SK-N-SH (cell line): ENCODE results near the gene TGFBR3. TPM values are rescaled to one million over a fixed set of nuclear protein-coding genes. Genes with fewer than 3 reads are reported as not detected.

ENCODE experiments used
- CTCF ChIA-PET: fragments of 300-600, 350-600 bp; formaldehyde crosslinking; extraction: SDS; loops from one replicate; lab custom pipeline; 2021; lab: Yijun Ruan, JAX
- POLR2A ChIA-PET: fragments of 350-600 bp; sonication (Branson Sonifier 250); formaldehyde crosslinking; extraction: SDS; loops from one replicate; lab custom pipeline; 2020; ENCODE audit warnings: antibody characterized with exemption, inconsistent platforms; lab: Yijun Ruan, JAX
- DNase-seq: peaks from one replicate; pipeline ENCODE4 v3.0.0; 2012
- H2AFZ ChIP-seq: fragments of 200-600 bp; sonication (generic); 2 replicates; pipeline ENCODE4 v1.8.1; 2016; ENCODE audit warnings: antibody characterized with exemption, mild to moderate bottlenecking, low read depth
- H3F3A ChIP-seq: fragments of 200-600 bp; sonication (generic); replicated peaks from 2 replicates; pipeline ENCODE3; 2016; ENCODE audit warnings: antibody characterized with exemption, mild to moderate bottlenecking; ENCODE audit not compliant: insufficient read depth
- H3K27ac ChIP-seq, 2 experiments: fragments of 200-500 bp in 1 of 2; fragments of 200-600 bp in 1 of 2; sonication (Bioruptor generic) in 1 of 2; sonication (generic), shearing (Covaris generic) in 1 of 2; 2 replicates each; pipeline versions ENCODE4 v1.5.1 to v1.6.1; 2014 to 2016; ENCODE audit warnings: low read depth in 2 of 2, inconsistent platforms in 1 of 2, low read length in 1 of 2, mild to moderate bottlenecking in 1 of 2, mixed read lengths in 1 of 2
- H3K27me3 ChIP-seq: fragments of 200-600 bp; sonication (generic), shearing (Covaris generic); 2 replicates; pipeline ENCODE4 v1.6.1; 2016; ENCODE audit warnings: mixed run types; ENCODE audit not compliant: insufficient read depth
- H3K36me3 ChIP-seq, 2 experiments: fragments of 200-500 bp in 1 of 2; fragments of 200-600 bp in 1 of 2; sonication (Bioruptor generic) in 1 of 2; sonication (generic) in 1 of 2; replicated peaks in 1 of 2; 2 replicates each; pipeline versions ENCODE3 to v1.5.1; 2014 to 2016; ENCODE audit warnings: low read length in 1 of 2, mild to moderate bottlenecking in 1 of 2; ENCODE audit not compliant: insufficient read depth in 2 of 2, control insufficient read depth in 1 of 2
- H3K4me1 ChIP-seq, 2 experiments: fragments of 200-500 bp in 1 of 2; fragments of 200-600 bp in 1 of 2; sonication (Bioruptor generic) in 1 of 2; sonication (generic), shearing (Covaris generic) in 1 of 2; 2 replicates each; pipeline versions ENCODE4 v1.5.1 to v1.6.1; 2014 to 2016; ENCODE audit warnings: low read depth in 1 of 2, low read length in 1 of 2, mixed run types in 1 of 2; ENCODE audit not compliant: insufficient read depth in 2 of 2, control insufficient read depth in 1 of 2
- H3K4me2 ChIP-seq: fragments of 200-600 bp; sonication (generic), shearing (Covaris generic); 2 replicates; pipeline ENCODE4 v1.6.1; 2017; ENCODE audit warnings: mixed run types
- H3K4me3 ChIP-seq, 2 experiments: fragments of 200-500 bp in 1 of 2; fragments of 200-600 bp in 1 of 2; sonication (Bioruptor generic) in 1 of 2; sonication (generic), shearing (Covaris generic) in 1 of 2; 2 replicates each; pipeline versions ENCODE4 v1.5.1 to v1.8.1; 2014 to 2016; ENCODE audit warnings: low read depth in 2 of 2, inconsistent platforms in 1 of 2, low read length in 1 of 2, mild to moderate bottlenecking in 1 of 2, mixed read lengths in 1 of 2, moderate library complexity in 1 of 2
- H3K79me2 ChIP-seq: fragments of 200-600 bp; sonication (generic); 2 replicates; pipeline ENCODE4 v1.8.1; 2017; ENCODE audit warnings: mild to moderate bottlenecking; ENCODE audit not compliant: insufficient read depth
- H3K9ac ChIP-seq: fragments of 200-600 bp; sonication (generic); 2 replicates; pipeline ENCODE4 v1.6.1; 2017; ENCODE audit warnings: mixed run types
- H3K9me2 ChIP-seq: fragments of 200-600 bp; sonication (generic); 2 replicates; pipeline ENCODE4 v1.6.1; 2017; ENCODE audit warnings: mixed run types
- H3K9me3 ChIP-seq: fragments of 200-600 bp; sonication (generic); 2 replicates; pipeline ENCODE4 v1.6.1; 2017; ENCODE audit warnings: mixed run types, mild to moderate bottlenecking, moderate library complexity
- H4K20me1 ChIP-seq: fragments of 200-600 bp; sonication (generic); 2 replicates; pipeline ENCODE4 v1.6.1; 2017; ENCODE audit warnings: mild to moderate bottlenecking, mixed run types; ENCODE audit not compliant: insufficient read depth
- CHD2 ChIP-seq: fragments of 150-350 bp; IDR thresholded peaks from 2 replicates; pipeline ENCODE4 v1.6.1; 2018; ENCODE audit warnings: low read length; ENCODE audit not compliant: partially characterized antibody
- CTCF ChIP-seq: fragments of 200-600 bp; sonication (generic); IDR thresholded peaks from 2 replicates; pipeline ENCODE4 v1.6.1; 2017; ENCODE audit warnings: antibody characterized with exemption, mild to moderate bottlenecking, moderate library complexity
- EZH2phosphoT487 ChIP-seq: fragments of 200-600 bp; sonication (generic); IDR thresholded peaks from 2 replicates; pipeline ENCODE4 v1.6.1; 2017; ENCODE audit warnings: low read depth, mixed run types, mild to moderate bottlenecking, antibody characterized with exemption, moderate library complexity, borderline replicate concordance
- GATA2 ChIP-seq: sonication (generic); formaldehyde crosslinking; IDR thresholded peaks from 2 replicates; pipeline ENCODE4 v1.5.0; 2020; ENCODE audit warnings: mild to moderate bottlenecking, missing genetic modification reagents
- IRF3 ChIP-seq: fragments of 150-350 bp; IDR thresholded peaks from 2 replicates; pipeline ENCODE4 v1.6.1; 2016; ENCODE audit warnings: mild to moderate bottlenecking, low read depth, low read length
- JUND ChIP-seq: IDR thresholded peaks from 2 replicates; pipeline ENCODE4 v1.4.0; 2012
- MEF2A ChIP-seq: IDR thresholded peaks from 2 replicates; pipeline ENCODE4 v1.4.0; 2012; ENCODE audit warnings: low read depth, borderline replicate concordance
- NRF1 ChIP-seq: IDR thresholded peaks from 2 replicates; pipeline ENCODE4 v1.6.1; 2012; ENCODE audit warnings: low read depth, mild to moderate bottlenecking, low read length
- PBX3 ChIP-seq: IDR thresholded peaks from 2 replicates; pipeline ENCODE4; 2012
- RCOR1 ChIP-seq: fragments of 150-350 bp; IDR thresholded peaks from 2 replicates; pipeline ENCODE4 v1.6.1; 2017; ENCODE audit warnings: antibody characterized with exemption, low read length
- SIN3A ChIP-seq: IDR thresholded peaks from 2 replicates; pipeline ENCODE4 v1.6.1; 2012; ENCODE audit warnings: low read depth, mild to moderate bottlenecking, low read length, moderate library complexity, borderline replicate concordance
- TEAD4 ChIP-seq: IDR thresholded peaks from 2 replicates; pipeline ENCODE4 v1.4.0; 2012; ENCODE audit warnings: mild to moderate bottlenecking, borderline replicate concordance; ENCODE audit not compliant: insufficient read depth
- USF1 ChIP-seq: IDR thresholded peaks from 2 replicates; pipeline ENCODE4 v1.4.0; 2012; ENCODE audit warnings: low read depth, borderline replicate concordance
- USF2 ChIP-seq: fragments of 150-350 bp; IDR thresholded peaks from 2 replicates; pipeline ENCODE4 v1.6.1; 2017; ENCODE audit warnings: antibody characterized with exemption, low read length, low read depth, borderline replicate concordance
- YY1 ChIP-seq: IDR thresholded peaks from 2 replicates; pipeline ENCODE4 v1.4.0; 2012; ENCODE audit warnings: low read depth, mild to moderate bottlenecking
- ZBTB33 ChIP-seq: IDR thresholded peaks from 2 replicates; pipeline ENCODE4 v1.4.0; 2012; ENCODE audit warnings: low read depth, borderline replicate concordance
- WGBS: methylation state at CpG from one replicate; pipeline ENCODE4 v1.1.6; 2017; ENCODE audit warnings: low lambda C conversion rate; 5-methylcytosine and 5-hydroxymethylcytosine counted together
- polyA plus RNA-seq, 3 experiments: library from polyadenylated mRNA; depleted of rRNA; stranded (reverse); fragments of >200 nt; gene quantifications; 2 replicates each; pipeline ENCODE4 v1.2.3, GENCODE V29; 2012

The TGFBR3 gene
- polyA plus RNA-seq, 1 of the 3 experiments (the other 2 are of a cell fraction), result 0.07 TPM

- ChIA-PET POLR2A (interaction anchor here (0.6 kb wide), 1 partner anchor 248 kb away, joined by 3 read pairs; no protein-coding TSS in a partner anchor), CTCF (no interaction called here)
- H3K9me2 ChIP-seq, result no peaks in the 10 kb centered on the region
- H4K20me1 ChIP-seq, result no peaks in the 10 kb centered on the region
- no peak overlapping the region for H3K4me3 ChIP-seq
- no peak for DNase-seq
- H3K4me2 ChIP-seq, result no peak overlapping the region
- no peak overlapping the region for H2AFZ ChIP-seq
- no peaks in the 10 kb centered on the region for H3F3A ChIP-seq
- H3K27ac ChIP-seq, result no peak overlapping the region
- 10% methylated on average over 5 of the region's 5 CpGs for WGBS
- H3K27me3 ChIP-seq, result peaks cover 16% of the 10 kb centered on the region; the same call in 1 of the 2 replicates
- no peaks in the 10 kb centered on the region for H3K9me3 ChIP-seq
- H3K79me2 ChIP-seq, result no peaks in the 10 kb centered on the region
- TF ChIP-seq GATA2 (CRISPR knock-in tag), result no peak
- TF ChIP-seq ZBTB33, result no peak
- TF ChIP-seq JUND, result no peak
- no peak for TF ChIP-seq YY1
- TF ChIP-seq RCOR1, result no peak
- TF ChIP-seq EZH2phosphoT487, result no peak
- TF ChIP-seq NRF1, result no peak
- no peak for TF ChIP-seq PBX3
- no peak for TF ChIP-seq CTCF
- no peak for TF ChIP-seq MEF2A
- no peak for TF ChIP-seq IRF3
- no peak for TF ChIP-seq CHD2
- TF ChIP-seq TEAD4, result no peak
- TF ChIP-seq USF2, result no peak
- no peak for TF ChIP-seq USF1
- no peak for TF ChIP-seq SIN3A
- TF ChIP-seq, all 33 proteins: peak for 0
- H3K4me1 ChIP-seq, result no peaks in the 10 kb centered on the region
- H3K9ac ChIP-seq, result no peak overlapping the region
- H3K36me3 ChIP-seq, result no peaks in the 10 kb centered on the region
These were observed 119.1 kb downstream of the TGFBR3 start for GRCh38 chr1:91766883-91767282.
